Endometrial microvascular endothelial cells (primary cell): Measurements from ENCODE around the gene GGA1. TPM values are rescaled to one million over a fixed set of nuclear protein-coding genes. Genes with fewer than 3 reads are reported as not detected.

Experiments used
- in situ Hi-C: cut with HindIII; loops from 2 replicates; pipeline ENCODE4 v1.10.0; 2017; ENCODE audit warnings: low sequenced_read_pairs, low pct_unique_long_range_greater_than_20kb; ENCODE audit errors: inconsistent ontology term
- total RNA-seq: library from RNA; depleted of rRNA; stranded (reverse); fragments of >200 nt; gene quantifications from one replicate; pipeline ENCODE4 v1.2.3, GENCODE V29; 2015; ENCODE audit errors: inconsistent ontology term

GGA1 gene
- total RNA-seq, 1 donor from 2014 or later = 64.9 TPM

- in situ Hi-C loops = no loop called here
Observed at GRCh38 chr22:37681001-37681424, 72.4 kb downstream of the GGA1 start.

GRCh38 chr22:37681556-37682049, 73.0 kb downstream of the GGA1 start:
- in situ Hi-C loops = no loop called here

Other genes with a start within 250 kb of the GGA1 start
- gene ELFN2, start 181.4 kb upstream of the GGA1 start, total RNA-seq = 4.3 TPM
- gene MFNG, start 122.5 kb upstream of the GGA1 start, total RNA-seq = 321 TPM
- gene CARD10, start 89.4 kb upstream of the GGA1 start, total RNA-seq = 69.6 TPM
- gene CDC42EP1, start 48.4 kb upstream of the GGA1 start, total RNA-seq = 72.2 TPM
- gene LGALS2, start 28.7 kb upstream of the GGA1 start, total RNA-seq = not detected
- 2.0 TPM for gene SH3BP1, start 30.8 kb downstream of the GGA1 start, total RNA-seq
- gene PDXP, start 49.9 kb downstream of the GGA1 start, total RNA-seq = 16.4 TPM
- gene LGALS1, start 66.8 kb downstream of the GGA1 start, total RNA-seq = 7,013 TPM
- gene NOL12, start 77.5 kb downstream of the GGA1 start, total RNA-seq = 56.5 TPM
- gene TRIOBP, start 88.2 kb downstream of the GGA1 start, total RNA-seq = 135 TPM
- gene GCAT, start 199.1 kb downstream of the GGA1 start, total RNA-seq = 32.1 TPM
- gene GALR3, start 214.5 kb downstream of the GGA1 start, total RNA-seq = not detected
- gene ANKRD54, start 235.5 kb downstream of the GGA1 start, total RNA-seq = 54.3 TPM
- 397 TPM for gene EIF3L, start 240.6 kb downstream of the GGA1 start, total RNA-seq